Measurements from ENCODE around the gene GUCY2F.

GRCh38 chrX:109501176-109501575 lies 19.3 kb upstream of the GUCY2F start:
- TF ChIP-seq, protein P1, sequence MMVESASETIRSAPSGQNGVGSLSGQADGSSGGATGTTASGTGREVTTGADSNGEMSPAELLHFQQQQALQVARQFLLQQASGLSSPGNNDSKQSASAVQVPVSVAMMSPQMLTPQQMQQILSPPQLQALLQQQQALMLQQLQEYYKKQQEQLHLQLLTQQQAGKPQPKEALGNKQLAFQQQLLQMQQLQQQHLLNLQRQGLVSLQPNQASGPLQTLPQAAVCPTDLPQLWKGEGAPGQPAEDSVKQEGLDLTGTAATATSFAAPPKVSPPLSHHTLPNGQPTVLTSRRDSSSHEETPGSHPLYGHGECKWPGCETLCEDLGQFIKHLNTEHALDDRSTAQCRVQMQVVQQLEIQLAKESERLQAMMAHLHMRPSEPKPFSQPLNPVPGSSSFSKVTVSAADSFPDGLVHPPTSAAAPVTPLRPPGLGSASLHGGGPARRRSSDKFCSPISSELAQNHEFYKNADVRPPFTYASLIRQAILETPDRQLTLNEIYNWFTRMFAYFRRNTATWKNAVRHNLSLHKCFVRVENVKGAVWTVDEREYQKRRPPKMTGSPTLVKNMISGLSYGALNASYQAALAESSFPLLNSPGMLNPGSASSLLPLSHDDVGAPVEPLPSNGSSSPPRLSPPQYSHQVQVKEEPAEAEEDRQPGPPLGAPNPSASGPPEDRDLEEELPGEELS (CRISPR knock-in tag; IDR thresholded peaks at IDR 0.05) = no peak
- TF ChIP-seq USF2 (CRISPR knock-in tag; IDR thresholded peaks at IDR 0.05) (no peak), CBFB (CRISPR knock-in tag; IDR thresholded peaks at IDR 0.05; ENCODE audit: low read depth) (no peak), CTCF (IDR thresholded peaks at IDR 0.05) (no peak)
- TF ChIP-seq, protein P2, sequence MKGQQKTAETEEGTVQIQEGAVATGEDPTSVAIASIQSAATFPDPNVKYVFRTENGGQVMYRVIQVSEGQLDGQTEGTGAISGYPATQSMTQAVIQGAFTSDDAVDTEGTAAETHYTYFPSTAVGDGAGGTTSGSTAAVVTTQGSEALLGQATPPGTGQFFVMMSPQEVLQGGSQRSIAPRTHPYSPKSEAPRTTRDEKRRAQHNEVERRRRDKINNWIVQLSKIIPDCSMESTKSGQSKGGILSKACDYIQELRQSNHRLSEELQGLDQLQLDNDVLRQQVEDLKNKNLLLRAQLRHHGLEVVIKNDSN (CRISPR knock-in tag; IDR thresholded peaks at IDR 0.05) = no peak
